Neural cell (in vitro differentiated cells): ENCODE data around the gene VWA3B. TPM values are rescaled to one million over a fixed set of nuclear protein-coding genes. Genes with fewer than 3 reads are reported as not detected.

Source experiments
- H2AFZ ChIP-seq: fragments of 200-600, 300-800 bp; sonication (generic), shearing (Covaris generic); 2 replicates; pipeline ENCODE4 v1.6.0; 2014; ENCODE audit warnings: low read depth, mild to moderate bottlenecking, antibody characterized with exemption, low read length, moderate library complexity
- H3F3A ChIP-seq: fragments of 200-600 bp; shearing (Covaris generic); 2 replicates; pipeline ENCODE4 v1.6.1; 2016; ENCODE audit warnings: mild to moderate bottlenecking, moderate library complexity, mixed read lengths, antibody characterized with exemption, low read length; ENCODE audit not compliant: insufficient read depth, poor library complexity, severe bottlenecking
- H3K27ac ChIP-seq: fragments of 200-600, 300-800 bp; sonication (generic), shearing (Covaris generic); 2 replicates; pipeline ENCODE4 v1.5.1; 2014; ENCODE audit warnings: mild to moderate bottlenecking, low read length, moderate library complexity
- H3K27me3 ChIP-seq: fragments of 300-800, 200-600 bp; sonication (generic), shearing (Covaris generic); 2 replicates; pipeline ENCODE4 v1.6.0; 2014; ENCODE audit warnings: mild to moderate bottlenecking, low read depth, low read length, moderate library complexity; ENCODE audit not compliant: insufficient read depth
- H3K36me3 ChIP-seq: fragments of 300-800, 200-600 bp; sonication (generic), shearing (Covaris generic); 2 replicates; pipeline ENCODE4 v1.5.1; 2014; ENCODE audit warnings: mild to moderate bottlenecking, antibody characterized with exemption, low read length, moderate library complexity; ENCODE audit not compliant: insufficient read depth
- H3K4me2 ChIP-seq: fragments of 300-800, 200-600 bp; sonication (generic), shearing (Covaris generic); 2 replicates; pipeline ENCODE4 v1.6.0; 2014; ENCODE audit warnings: mild to moderate bottlenecking, low read length
- H3K4me3 ChIP-seq: fragments of 300-800, 200-600 bp; sonication (generic), shearing (Covaris generic); 2 replicates; pipeline ENCODE4 v1.5.1; 2014; ENCODE audit warnings: mild to moderate bottlenecking, low read length, moderate library complexity
- H3K79me2 ChIP-seq: fragments of 200-600 bp; shearing (Covaris generic); replicated peaks from 2 replicates; pipeline ENCODE4 v1.6.0; 2014; ENCODE audit warnings: mild to moderate bottlenecking, low read length, moderate library complexity; ENCODE audit not compliant: insufficient read depth
- H3K9ac ChIP-seq: fragments of 300-800, 200-600 bp; sonication (generic), shearing (Covaris generic); 2 replicates; pipeline ENCODE4 v1.6.1; 2016; ENCODE audit warnings: mild to moderate bottlenecking, low read length, mixed read lengths
- H3K9me2 ChIP-seq: fragments of 200-600 bp; shearing (Covaris generic); 2 replicates; pipeline ENCODE4 v1.6.1; 2016; ENCODE audit warnings: mild to moderate bottlenecking, low read length, mixed read lengths; ENCODE audit not compliant: insufficient read depth
- H3K9me3 ChIP-seq: fragments of 200-600, 300-800 bp; sonication (generic), shearing (Covaris generic); 2 replicates; pipeline ENCODE4 v1.6.1; 2016; ENCODE audit warnings: mild to moderate bottlenecking, mixed run types, low read length, moderate library complexity, mixed read lengths
- H4K20me1 ChIP-seq: fragments of 200-600 bp; shearing (Covaris generic); 2 replicates; pipeline ENCODE4 v1.6.1; 2016; ENCODE audit warnings: mild to moderate bottlenecking, mixed run types; ENCODE audit not compliant: insufficient read depth
- CTCF ChIP-seq: fragments of 450-650 bp; IDR thresholded peaks from 2 replicates; pipeline ENCODE4 v1.5.1; 2014; ENCODE audit warnings: antibody characterized with exemption, mild to moderate bottlenecking, moderate library complexity; ENCODE audit not compliant: poor library complexity, severe bottlenecking
- EP300 ChIP-seq: fragments of 450-650 bp; conservative IDR thresholded peaks from 2 replicates; pipeline ENCODE4 v1.6.1; 2014; ENCODE audit warnings: antibody characterized with exemption, mild to moderate bottlenecking, moderate library complexity; ENCODE audit not compliant: poor library complexity, severe bottlenecking
- EZH2 ChIP-seq: fragments of 200-600, 300-800 bp; shearing (Covaris generic), sonication (generic); IDR thresholded peaks from 2 replicates; pipeline ENCODE4 v1.6.1; 2014; ENCODE audit warnings: antibody characterized with exemption, low read length, borderline replicate concordance, mild to moderate bottlenecking; ENCODE audit not compliant: insufficient read depth, poor library complexity, severe bottlenecking
- MXI1 ChIP-seq: fragments of 450-650 bp; conservative IDR thresholded peaks from 2 replicates; pipeline ENCODE4 v1.6.1; 2014; ENCODE audit warnings: antibody characterized with exemption, mild to moderate bottlenecking; ENCODE audit not compliant: poor library complexity, severe bottlenecking
- POLR2AphosphoS5 ChIP-seq: IDR thresholded peaks from 2 replicates; pipeline ENCODE4 v1.6.1; 2012
- RAD21 ChIP-seq: fragments of 450-650 bp; conservative IDR thresholded peaks from 2 replicates; pipeline ENCODE4 v1.6.1; 2014; ENCODE audit warnings: antibody characterized with exemption, mild to moderate bottlenecking, moderate library complexity
- REST ChIP-seq: IDR thresholded peaks from 2 replicates; pipeline ENCODE4 v1.6.1; 2012; ENCODE audit warnings: borderline replicate concordance
- SMC3 ChIP-seq: fragments of 450-650 bp; conservative IDR thresholded peaks from 2 replicates; pipeline ENCODE4 v1.6.1; 2014; ENCODE audit warnings: antibody characterized with exemption, mild to moderate bottlenecking, moderate library complexity; ENCODE audit not compliant: poor library complexity
- TAF1 ChIP-seq: IDR thresholded peaks from 2 replicates; pipeline ENCODE4 v1.6.1; 2012; ENCODE audit warnings: low read depth
- polyA plus RNA-seq: library from polyadenylated mRNA; depleted of rRNA; stranded (reverse); fragments of >200 nt; gene quantifications from 2 replicates; pipeline ENCODE4 v1.2.3, GENCODE V29; 2014

Gene VWA3B
- polyA plus RNA-seq, 1 donor from 2014 or later: not detected

- H2AFZ ChIP-seq: no peak overlapping the region
- no peak overlapping the region for H3K4me2 ChIP-seq
- TF ChIP-seq RAD21: no peak
- no peak for TF ChIP-seq EZH2
- no peak for TF ChIP-seq REST
- TF ChIP-seq SMC3: no peak
- TF ChIP-seq MXI1: no peak
- no peak for TF ChIP-seq TAF1
- TF ChIP-seq POLR2AphosphoS5: no peak
- no peak for TF ChIP-seq CTCF
- no peak for TF ChIP-seq EP300
- H3K4me3 ChIP-seq: no peak overlapping the region
- H3K27ac ChIP-seq: no peak overlapping the region
- H3K9me3 ChIP-seq: no peaks in the 10 kb centered on the region
- no peaks in the 10 kb centered on the region for H3K9me2 ChIP-seq
- H4K20me1 ChIP-seq: no peaks in the 10 kb centered on the region
- no peaks in the 10 kb centered on the region for H3F3A ChIP-seq
- no peaks in the 10 kb centered on the region for H3K27me3 ChIP-seq
- H3K36me3 ChIP-seq: no peaks in the 10 kb centered on the region
- H3K79me2 ChIP-seq: no peaks in the 10 kb centered on the region
- H3K9ac ChIP-seq: no peak overlapping the region
Measured at GRCh38 chr2:98078701-98079100, 8.3 kb upstream of the VWA3B start.

- H3K9me3 ChIP-seq: no peaks in the 10 kb centered on the region
- no peaks in the 10 kb centered on the region for H3K9me2 ChIP-seq
- no peak overlapping the region for H3K27ac ChIP-seq
- H4K20me1 ChIP-seq: no peaks in the 10 kb centered on the region
- no peaks in the 10 kb centered on the region for H3K79me2 ChIP-seq
- no peak overlapping the region for H3K4me2 ChIP-seq
- TF ChIP-seq EZH2 (no peak), RAD21 (no peak), REST (no peak), TAF1 (no peak), POLR2AphosphoS5 (no peak), CTCF (no peak), SMC3 (no peak), EP300 (no peak), MXI1 (no peak)
- H2AFZ ChIP-seq: no peak overlapping the region
- H3K36me3 ChIP-seq: no peaks in the 10 kb centered on the region
- no peaks in the 10 kb centered on the region for H3F3A ChIP-seq
- peaks cover 5% of the 10 kb centered on the region for H3K27me3 ChIP-seq
- no peak overlapping the region for H3K4me3 ChIP-seq
- no peak overlapping the region for H3K9ac ChIP-seq
Measured at GRCh38 chr2:98084151-98084868, 2.7 kb upstream of the VWA3B start.
